Measurements from ENCODE around the gene MYO18A. TPM values are rescaled to one million over a fixed set of nuclear protein-coding genes. Genes with fewer than 3 reads are reported as not detected.

Gene MYO18A
- total RNA-seq, 5 donors from 2014 or later (not counting 1 experiment from before 2014, with no cell fraction given): 119 to 151 (median 145) TPM

- Histone ChIP-seq H3K4me3 (ENCODE audit: control insufficient read depth in 1 of 2, extremely low read depth in 1 of 2, low read length in 1 of 2) (no peak overlapping the region), H3K36me3 (ENCODE audit: control insufficient read depth in 2 of 2, extremely low read depth in 1 of 2, insufficient read depth in 1 of 2, low read length in 1 of 2) (no peaks in the 10 kb centered on the region), H3K4me1 (ENCODE audit: control insufficient read depth in 1 of 2, extremely low read depth in 1 of 2, insufficient read depth in 2 of 2, low read length in 2 of 2) (no peaks in the 10 kb centered on the region), H3K9me3 (no peaks in the 10 kb centered on the region), H3K27me3 (replicated peaks in 1 of 2; ENCODE audit: control insufficient read depth in 2 of 2, extremely low read depth in 1 of 2, insufficient read depth in 2 of 2, low read length in 1 of 2) (peaks cover 3 to 46% of the 10 kb centered on the region in 2 experiments), H3K27ac (ENCODE audit: low read length) (no peak overlapping the region)
- ATAC-seq (replicated peaks in 1 of 4) (no peak), DNase-seq (no peak)
- ChIA-PET POLR2A (no interaction called here), CTCF (no interaction called here)
- Mint-ChIP-seq H3K4me3 (no peak overlapping the region), H3K9me3 (peaks cover 0 to 15% (median 8%) of the 10 kb centered on the region in 3 donors), H3K27ac (no peak overlapping the region), H3K36me3 (peaks cover 3% of the 10 kb centered on the region), H3K27me3 (peaks cover 41 to 58% of the 10 kb centered on the region in 2 donors), H3K4me1 (no peaks in the 10 kb centered on the region)
- 47% methylated on average over 9 of the region's 11 CpGs for WGBS (ENCODE audit: insufficient coverage)
Observed at GRCh38 chr17:29032013-29032856, 148.0 kb downstream of the MYO18A start.

GRCh38 chr17:29031488-29031887 is 148.7 kb downstream of the MYO18A start:
- DNase-seq: no peak
- Histone ChIP-seq H3K4me3 (ENCODE audit: control insufficient read depth in 1 of 2, extremely low read depth in 1 of 2, low read length in 1 of 2) (no peak overlapping the region), H3K27me3 (replicated peaks in 1 of 2; ENCODE audit: control insufficient read depth in 2 of 2, extremely low read depth in 1 of 2, insufficient read depth in 2 of 2, low read length in 1 of 2) (peaks cover 3 to 50% of the 10 kb centered on the region in 2 experiments), H3K9me3 (no peaks in the 10 kb centered on the region), H3K27ac (ENCODE audit: low read length) (no peak overlapping the region), H3K4me1 (ENCODE audit: control insufficient read depth in 1 of 2, extremely low read depth in 1 of 2, insufficient read depth in 2 of 2, low read length in 2 of 2) (no peaks in the 10 kb centered on the region), H3K36me3 (ENCODE audit: control insufficient read depth in 2 of 2, extremely low read depth in 1 of 2, insufficient read depth in 1 of 2, low read length in 1 of 2) (no peaks in the 10 kb centered on the region)
- Mint-ChIP-seq H3K36me3 (peaks cover 3% of the 10 kb centered on the region), H3K4me3 (no peak overlapping the region), H3K27ac (no peak overlapping the region), H3K9me3 (peaks cover 0 to 15% (median 8%) of the 10 kb centered on the region in 3 donors), H3K4me1 (no peaks in the 10 kb centered on the region), H3K27me3 (peaks cover 48 to 65% of the 10 kb centered on the region in 2 donors)
- ATAC-seq (replicated peaks in 1 of 4): no peak
- WGBS (ENCODE audit: insufficient coverage): 16% methylated on average over 3 of the region's 5 CpGs
- CTCF ChIA-PET: interaction anchor here in 1 of 2 donors (0.6 to 0.7 kb wide), 2 partner anchors 12 to 751 kb away, joined by 3 read pairs; no protein-coding TSS in a partner anchor
- POLR2A ChIA-PET: no interaction called here

- no CpG with 5 or more reads among the region's 6 CpGs for WGBS (ENCODE audit: insufficient coverage)
- ATAC-seq (replicated peaks in 1 of 4) (no peak), DNase-seq (no peak)
- peaks cover 3 to 5% (median 3%) of the 10 kb centered on the region in 3 donors for H3K4me1 Mint-ChIP-seq
- CTCF ChIA-PET: no interaction called here
- peaks cover 0 to 61% of the 10 kb centered on the region in 2 experiments for H3K27me3 ChIP-seq (replicated peaks in 1 of 2; ENCODE audit: control insufficient read depth in 2 of 2, extremely low read depth in 1 of 2, insufficient read depth in 2 of 2, low read length in 1 of 2)
- peaks cover 0 to 7% of the 10 kb centered on the region in 2 experiments for H3K4me1 ChIP-seq (ENCODE audit: control insufficient read depth in 1 of 2, extremely low read depth in 1 of 2, insufficient read depth in 2 of 2, low read length in 2 of 2)
- H3K9me3 ChIP-seq: no peaks in the 10 kb centered on the region
- no peak overlapping the region for H3K4me3 Mint-ChIP-seq
- H3K27ac ChIP-seq (ENCODE audit: low read length): no peak overlapping the region
- POLR2A ChIA-PET: no interaction called here
- peaks cover 44 to 68% of the 10 kb centered on the region in 2 donors for H3K27me3 Mint-ChIP-seq
- no peaks in the 10 kb centered on the region for H3K9me3 Mint-ChIP-seq
- H3K4me3 ChIP-seq (ENCODE audit: control insufficient read depth in 1 of 2, extremely low read depth in 1 of 2, low read length in 1 of 2): no peak overlapping the region
- H3K27ac Mint-ChIP-seq: no peak overlapping the region
- H3K36me3 ChIP-seq (ENCODE audit: control insufficient read depth in 2 of 2, extremely low read depth in 1 of 2, insufficient read depth in 1 of 2, low read length in 1 of 2): no peaks in the 10 kb centered on the region
- H3K36me3 Mint-ChIP-seq: no peaks in the 10 kb centered on the region
Observed at GRCh38 chr17:29024316-29024952, 155.8 kb downstream of the MYO18A start.

- H3K36me3 ChIP-seq (ENCODE audit: control insufficient read depth in 2 of 2, extremely low read depth in 1 of 2, insufficient read depth in 1 of 2, low read length in 1 of 2): no peaks in the 10 kb centered on the region
- Mint-ChIP-seq H3K4me3 (no peak overlapping the region), H3K36me3 (no peaks in the 10 kb centered on the region), H3K27me3 (peaks cover 60 to 77% of the 10 kb centered on the region in 2 donors), H3K4me1 (peaks cover 5 to 11% (median 7%) of the 10 kb centered on the region in 3 donors), H3K9me3 (no peaks in the 10 kb centered on the region), H3K27ac (no peak overlapping the region)
- no peak overlapping the region for H3K4me3 ChIP-seq (ENCODE audit: control insufficient read depth in 1 of 2, extremely low read depth in 1 of 2, low read length in 1 of 2)
- DNase-seq (no peak), ATAC-seq (replicated peaks in 1 of 4) (no peak)
- H3K27ac ChIP-seq (ENCODE audit: low read length): no peak overlapping the region
- CTCF ChIA-PET: no interaction called here
- POLR2A ChIA-PET: no interaction called here
- no peaks in the 10 kb centered on the region for H3K9me3 ChIP-seq
- H3K27me3 ChIP-seq (replicated peaks in 1 of 2; ENCODE audit: control insufficient read depth in 2 of 2, extremely low read depth in 1 of 2, insufficient read depth in 2 of 2, low read length in 1 of 2): peaks cover 0 to 72% of the 10 kb centered on the region in 2 experiments
- WGBS (ENCODE audit: insufficient coverage): 90% methylated on average over 4 of the region's 7 CpGs
- peaks cover 0 to 9% of the 10 kb centered on the region in 2 experiments for H3K4me1 ChIP-seq (ENCODE audit: control insufficient read depth in 1 of 2, extremely low read depth in 1 of 2, insufficient read depth in 2 of 2, low read length in 2 of 2)
Observed at GRCh38 chr17:29022074-29022473, 158.1 kb downstream of the MYO18A start.

GRCh38 chr17:29021226-29021625 is 159.0 kb downstream of the MYO18A start:
- no peak overlapping the region for H3K4me3 ChIP-seq (ENCODE audit: control insufficient read depth in 1 of 2, extremely low read depth in 1 of 2, low read length in 1 of 2)
- Mint-ChIP-seq H3K36me3 (no peaks in the 10 kb centered on the region), H3K4me1 (peaks cover 5 to 11% (median 7%) of the 10 kb centered on the region in 3 donors), H3K27me3 (peaks cover 58 to 74% of the 10 kb centered on the region in 2 donors), H3K4me3 (peak overlapping the region in 1 of 3 donors; percentile 32), H3K27ac (peak overlapping the region in 1 of 2 donors; percentile 56), H3K9me3 (no peaks in the 10 kb centered on the region)
- peaks cover 0 to 9% of the 10 kb centered on the region in 2 experiments for H3K4me1 ChIP-seq (ENCODE audit: control insufficient read depth in 1 of 2, extremely low read depth in 1 of 2, insufficient read depth in 2 of 2, low read length in 2 of 2)
- CTCF ChIA-PET: interaction anchor here in 1 of 2 donors (0.6 kb wide), 1 partner anchor 233 kb away, joined by 5 read pairs; no protein-coding TSS in a partner anchor
- H3K36me3 ChIP-seq (ENCODE audit: control insufficient read depth in 2 of 2, extremely low read depth in 1 of 2, insufficient read depth in 1 of 2, low read length in 1 of 2): no peaks in the 10 kb centered on the region
- peaks cover 0 to 72% of the 10 kb centered on the region in 2 experiments for H3K27me3 ChIP-seq (replicated peaks in 1 of 2; ENCODE audit: control insufficient read depth in 2 of 2, extremely low read depth in 1 of 2, insufficient read depth in 2 of 2, low read length in 1 of 2)
- POLR2A ChIA-PET: no interaction called here
- 50% methylated on average over 7 of the region's 7 CpGs for WGBS (ENCODE audit: insufficient coverage)
- H3K27ac ChIP-seq (ENCODE audit: low read length): no peak overlapping the region
- ATAC-seq (replicated peaks in 1 of 4) (no peak), DNase-seq (no peak)
- H3K9me3 ChIP-seq: no peaks in the 10 kb centered on the region
